Retina (tissue), 1 donor: ENCODE results near the gene EPB41L2.
"Not testable (repeated sequence)": the region's sequence is repeated elsewhere in the genome, so short reads cannot be mapped to it uniquely, and the experiment has no call there.

Experiments
- DNase-seq: peaks from one replicate; pipeline ENCODE4 v3.0.0-alpha.2; 2016

EPB41L2 gene

GRCh38 chr6:130827247-130828149 is 235.5 kb downstream of the EPB41L2 start, which contains the start of gene SMLR1:
TSS of gene SMLR1 (plus strand) at chr6:130827406. CDS start at chr6:130827414, 8 bp downstream.
- no peak for DNase-seq

GRCh38 chr6:130826442-130827246 is 236.4 kb downstream of the EPB41L2 start:
- no peak for DNase-seq

- no peak for DNase-seq
Measured at GRCh38 chr6:130825772-130826441, 237.1 kb downstream of the EPB41L2 start.

GRCh38 chr6:130824978-130825694 is 237.9 kb downstream of the EPB41L2 start:
- DNase-seq: no peak

- no peak for DNase-seq
Measured at GRCh38 chr6:130822736-130823135, 240.3 kb downstream of the EPB41L2 start.

- no peak for DNase-seq
Measured at GRCh38 chr6:130815200-130816071, 247.6 kb downstream of the EPB41L2 start.

GRCh38 chr6:130814506-130814905 is 248.5 kb downstream of the EPB41L2 start:
- no peak for DNase-seq

- no peak for DNase-seq
Measured at GRCh38 chr6:130811932-130812331, 251.1 kb downstream of the EPB41L2 start.

GRCh38 chr6:130810307-130811030 is 252.6 kb downstream of the EPB41L2 start:
- peak; percentile 12 for DNase-seq

- not testable (repeated sequence) for DNase-seq
Measured at GRCh38 chr6:130801368-130801767, 261.7 kb downstream of the EPB41L2 start.

- no peak for DNase-seq
Measured at GRCh38 chr6:130797061-130797460, 266.0 kb downstream of the EPB41L2 start.

GRCh38 chr6:130796313-130796905 is 266.6 kb downstream of the EPB41L2 start:
- DNase-seq: no peak

GRCh38 chr6:130794738-130795137 is 268.3 kb downstream of the EPB41L2 start:
- no peak for DNase-seq

- DNase-seq: no peak
Measured at GRCh38 chr6:130794010-130794697, 268.9 kb downstream of the EPB41L2 start.
